Right lobe of liver (tissue), 4 donors: ENCODE measurements around the gene ALDH5A1.

ENCODE experiments used
- CTCF ChIP-seq, 4 donors: fragments of 200-600 bp in 3 of 4; fragments of 450-650 bp in 1 of 4; IDR thresholded peaks; one replicate each; pipeline versions ENCODE4 v1.5.1 to v1.8.0; 2016 to 2022; ENCODE audit warnings: antibody characterized with exemption in 4 of 4, mild to moderate bottlenecking in 2 of 4
- POLR2A ChIP-seq: fragments of 450-650 bp; IDR thresholded peaks from one replicate; pipeline ENCODE4 v1.6.1; 2017; ENCODE audit warnings: antibody characterized with exemption, mild to moderate bottlenecking
- donor health status: DM: no; HTN: no; CAD: no.
- donor health status: DM: no; HTN: no; CAD: no.
- donor health status: DM: no; HTN: yes; CAD: no.

GRCh38 chr6:24547243-24547642, 52.5 kb downstream of the ALDH5A1 start:
- no peak for TF ChIP-seq CTCF (IDR thresholded peaks at IDR 0.05)
- no peak for TF ChIP-seq POLR2A
